Measurements from ENCODE around the gene AK3. TPM values are rescaled to one million over a fixed set of nuclear protein-coding genes. Genes with fewer than 3 reads are reported as not detected.
A peak's percentile ranks its signal among the peaks of the same experiment; 100 is the strongest.

The AK3 gene
- total and polyA plus RNA-seq, 2 donors (not counting 3 experiments of a cell fraction or from before 2014, with no cell fraction given) = 20.6 to 42.3 TPM

- peak overlapping the region; percentile 57 to 81 (median 71) for H3K4me3 ChIP-seq (replicated peaks in 1 of 3; ENCODE audit: insufficient read depth in 1 of 3, low read depth in 1 of 3, low read length in 3 of 3)
- dilution Hi-C loops (cut with MboI; ENCODE audit: extremely low pct_ligation_motif_present, low sequenced_read_pairs) = no loop called here
- FAIRE-seq (no peak), DNase-seq (ENCODE audit: low read depth, low spot score) (peak; percentile 2)
- no peaks in the 10 kb centered on the region for H3K36me3 ChIP-seq (ENCODE audit: control insufficient read depth in 2 of 2, extremely low read depth in 1 of 2, insufficient read depth in 2 of 2, low read length in 2 of 2)
- no peaks in the 10 kb centered on the region for H4K20me1 ChIP-seq (replicated peaks; ENCODE audit: control insufficient read depth, extremely low read depth, insufficient read depth, low read length)
- H3K4me1 ChIP-seq (ENCODE audit: control insufficient read depth, extremely low read depth, insufficient read depth, low read length) = peaks cover 32% of the 10 kb centered on the region
- peak overlapping the region; percentile 10 for H3K27ac ChIP-seq (ENCODE audit: insufficient read depth, low read depth, low read length)
- H3K79me2 ChIP-seq (ENCODE audit: control insufficient read depth, insufficient read depth, low read length) = no peaks in the 10 kb centered on the region
- TF ChIP-seq MAX (IDR thresholded peaks at IDR 0.05; ENCODE audit: insufficient read depth, insufficient read length) (no peak), JUN (IDR thresholded peaks at IDR 0.05; ENCODE audit: borderline replicate concordance, insufficient read depth, insufficient read length, low read depth) (no peak), POLR2AphosphoS5 (IDR thresholded peaks at IDR 0.05; ENCODE audit: insufficient read depth, low read depth, low read length) (no peak), MYC (IDR thresholded peaks at IDR 0.05; ENCODE audit: low read depth, low read length) (no peak), POLR2A (IDR thresholded peaks at IDR 0.05; ENCODE audit: low read depth, low read length) (no peak), FOS (IDR thresholded peaks at IDR 0.05; ENCODE audit: borderline replicate concordance, insufficient read depth, low read length) (no peak)
- H3K9me1 ChIP-seq (replicated peaks; ENCODE audit: control insufficient read depth, extremely low read depth, insufficient read depth, low read length) = no peaks in the 10 kb centered on the region
- ChIA-PET CTCF (no interaction called here), POLR2A (no interaction called here)
- H3K9me3 ChIP-seq (replicated peaks; ENCODE audit: control insufficient read depth, insufficient read depth, low read length) = no peaks in the 10 kb centered on the region
- H3K9ac ChIP-seq (replicated peaks; ENCODE audit: extremely low read depth, insufficient read depth, low read length) = peak overlapping the region; percentile 64
- BruUV-seq (replicated peaks) = no TSS peak
- H3K4me2 ChIP-seq (ENCODE audit: insufficient read depth, low read length) = peak overlapping the region; percentile 82
- no peaks in the 10 kb centered on the region for H3K27me3 ChIP-seq (ENCODE audit: control insufficient read depth in 2 of 2, insufficient read depth in 2 of 2, low read length in 2 of 2)
- intact Hi-C loops (cut with micrococcal nuclease) = loop anchor here (1.0 to 2.0 kb wide), 5 partner anchors 18 to 327 kb away; partner anchors contain the start of gene CDC37L1
- H2AFZ ChIP-seq (ENCODE audit: low read depth, low read length) = peak overlapping the region; percentile 79
These were observed 79.4 kb downstream of the AK3 start for GRCh38 chr9:4661611-4662010.

DNA sequence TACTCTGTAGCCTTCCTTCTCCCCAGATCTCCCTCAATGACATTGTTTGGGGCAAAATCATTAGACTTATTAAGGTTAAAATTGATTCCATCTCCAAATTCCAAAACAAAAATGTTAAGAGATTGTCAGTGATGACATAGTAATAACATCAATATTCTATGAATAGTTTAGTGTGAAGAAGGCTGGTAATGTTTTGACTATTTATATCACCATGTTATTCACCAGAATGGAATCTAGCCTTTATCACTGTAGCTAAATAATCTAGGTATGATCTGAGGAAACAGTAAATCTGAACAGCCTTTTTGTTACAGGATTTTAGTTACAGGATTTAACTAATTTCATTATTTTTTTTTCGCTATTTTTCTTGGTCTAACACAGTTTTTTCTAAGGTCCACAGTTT is 79.8 kb downstream of the AK3 start:
- FAIRE-seq = no peak
- dilution Hi-C loops (cut with MboI; ENCODE audit: extremely low pct_ligation_motif_present, low sequenced_read_pairs) = no loop called here
- Histone ChIP-seq H3K4me2 (ENCODE audit: insufficient read depth, low read length) (peak overlapping the region; percentile 82), H3K36me3 (ENCODE audit: control insufficient read depth in 2 of 2, extremely low read depth in 1 of 2, insufficient read depth in 2 of 2, low read length in 2 of 2) (no peaks in the 10 kb centered on the region), H3K4me3 (replicated peaks in 1 of 3; ENCODE audit: insufficient read depth in 1 of 3, low read depth in 1 of 3, low read length in 3 of 3) (peak overlapping the region in 1 of 3 experiments; percentile 71), H3K79me2 (ENCODE audit: control insufficient read depth, insufficient read depth, low read length) (no peaks in the 10 kb centered on the region), H2AFZ (ENCODE audit: low read depth, low read length) (no peak overlapping the region), H3K9ac (replicated peaks; ENCODE audit: extremely low read depth, insufficient read depth, low read length) (no peak overlapping the region), H3K9me1 (replicated peaks; ENCODE audit: control insufficient read depth, extremely low read depth, insufficient read depth, low read length) (no peaks in the 10 kb centered on the region), H3K4me1 (ENCODE audit: control insufficient read depth, extremely low read depth, insufficient read depth, low read length) (peaks cover 29% of the 10 kb centered on the region), H4K20me1 (replicated peaks; ENCODE audit: control insufficient read depth, extremely low read depth, insufficient read depth, low read length) (no peaks in the 10 kb centered on the region), H3K9me3 (replicated peaks; ENCODE audit: control insufficient read depth, insufficient read depth, low read length) (no peaks in the 10 kb centered on the region), H3K27ac (ENCODE audit: insufficient read depth, low read depth, low read length) (no peak overlapping the region), H3K27me3 (ENCODE audit: control insufficient read depth in 2 of 2, insufficient read depth in 2 of 2, low read length in 2 of 2) (no peaks in the 10 kb centered on the region)
- ChIA-PET CTCF (no interaction called here), POLR2A (no interaction called here)
- DNase-seq (ENCODE audit: low read depth, low spot score) = no peak
- TF ChIP-seq GATA2 (IDR thresholded peaks at IDR 0.05; ENCODE audit: insufficient read depth, insufficient read length, low read depth, low read length) (no peak), FOS (IDR thresholded peaks at IDR 0.05; ENCODE audit: borderline replicate concordance, insufficient read depth, low read length) (no peak), JUN (IDR thresholded peaks at IDR 0.05; ENCODE audit: borderline replicate concordance, insufficient read depth, insufficient read length, low read depth) (no peak), EZH2 (IDR thresholded peaks at IDR 0.05; ENCODE audit: borderline replicate concordance, low read depth, low read length, severe bottlenecking) (no peak), MAX (IDR thresholded peaks at IDR 0.05; ENCODE audit: insufficient read depth, insufficient read length) (no peak), POLR2A (IDR thresholded peaks at IDR 0.05; ENCODE audit: low read depth, low read length) (no peak), POLR2AphosphoS5 (IDR thresholded peaks at IDR 0.05; ENCODE audit: insufficient read depth, low read depth, low read length) (no peak), MYC (IDR thresholded peaks at IDR 0.05; ENCODE audit: low read depth, low read length) (no peak), CTCF (IDR thresholded peaks at IDR 0.05; ENCODE audit: extremely low read depth in 1 of 2, insufficient read depth in 1 of 2, low read depth in 1 of 2, low read length in 2 of 2) (no peak)
- BruUV-seq (replicated peaks) = no TSS peak
- intact Hi-C loops (cut with micrococcal nuclease) = no loop called here
